ENCODE data around the gene PTPRD.

The PTPRD gene

GRCh38 chr9:10612641-10613398, at the start of gene PTPRD:
Gene PTPRD (minus strand): TSS chr9:10613002.
- no peak for DNase-seq (ENCODE audit: low read depth)

DNA sequence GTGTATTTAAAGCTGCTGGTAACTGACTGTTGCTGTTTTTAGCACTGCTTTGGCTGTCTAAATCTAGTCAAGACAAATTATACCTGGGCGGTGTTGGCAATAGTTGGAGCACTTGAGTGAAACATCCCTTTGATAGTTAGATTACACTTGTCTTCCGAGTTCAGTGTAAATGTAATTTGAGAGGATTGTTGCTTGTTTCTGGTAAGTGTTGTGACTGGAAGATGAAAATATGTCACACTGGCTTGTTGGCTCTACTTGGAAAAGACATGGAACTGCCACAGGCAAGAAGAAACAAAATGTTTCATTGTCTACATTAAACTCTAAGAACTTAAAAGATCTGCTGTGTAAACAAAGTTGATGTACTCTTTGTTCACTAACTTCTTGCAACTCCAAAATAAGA, 49.2 kb upstream of the PTPRD start:
- DNase-seq (ENCODE audit: low read depth), result no peak

DNA sequence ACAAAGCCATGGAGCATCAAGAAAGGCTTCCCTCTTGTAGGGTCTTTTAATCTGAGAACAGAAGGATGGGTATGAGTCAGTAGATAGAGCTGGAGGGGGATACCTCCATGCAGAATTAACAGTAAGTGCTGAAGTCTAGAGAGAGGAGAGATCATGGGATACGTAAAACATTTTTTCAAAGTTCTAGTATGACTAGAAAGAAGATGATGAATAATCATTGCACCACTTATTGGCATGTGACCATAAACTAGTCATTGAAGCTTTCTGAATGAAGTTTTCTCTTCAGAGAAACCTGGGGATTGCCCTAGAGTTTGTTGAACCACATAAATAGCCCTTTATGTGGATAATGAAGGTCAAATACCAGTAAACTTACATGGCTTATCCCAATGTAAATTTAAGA, 48.6 kb upstream of the PTPRD start:
- DNase-seq (ENCODE audit: low read depth), result no peak

DNA sequence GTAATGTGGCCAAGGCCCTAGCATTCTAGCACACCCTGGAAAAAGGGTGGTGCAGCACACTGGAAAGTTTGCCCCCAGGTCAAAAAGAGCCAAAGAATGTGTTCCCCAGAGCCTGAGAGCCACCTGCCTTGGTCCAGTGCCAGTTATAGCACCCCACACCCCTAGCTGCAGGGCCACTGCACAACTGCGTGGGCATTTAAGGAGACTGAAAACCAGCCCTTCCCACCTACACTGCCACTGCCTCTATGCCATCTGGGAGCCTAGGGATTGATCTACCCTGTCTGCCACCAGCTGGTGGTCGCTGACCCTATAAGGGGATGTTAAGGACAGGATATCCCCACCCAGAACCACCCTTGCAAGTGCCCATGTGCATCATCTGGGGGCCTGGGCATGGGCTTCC, 38.2 kb upstream of the PTPRD start:
- DNase-seq (ENCODE audit: low read depth), result no peak

GRCh38 chr9:10649076-10649475, 36.3 kb upstream of the PTPRD start:
- no peak for DNase-seq (ENCODE audit: low read depth)

GRCh38 chr9:10633785-10634184, 21.0 kb upstream of the PTPRD start:
- no peak for DNase-seq (ENCODE audit: low read depth)

DNA sequence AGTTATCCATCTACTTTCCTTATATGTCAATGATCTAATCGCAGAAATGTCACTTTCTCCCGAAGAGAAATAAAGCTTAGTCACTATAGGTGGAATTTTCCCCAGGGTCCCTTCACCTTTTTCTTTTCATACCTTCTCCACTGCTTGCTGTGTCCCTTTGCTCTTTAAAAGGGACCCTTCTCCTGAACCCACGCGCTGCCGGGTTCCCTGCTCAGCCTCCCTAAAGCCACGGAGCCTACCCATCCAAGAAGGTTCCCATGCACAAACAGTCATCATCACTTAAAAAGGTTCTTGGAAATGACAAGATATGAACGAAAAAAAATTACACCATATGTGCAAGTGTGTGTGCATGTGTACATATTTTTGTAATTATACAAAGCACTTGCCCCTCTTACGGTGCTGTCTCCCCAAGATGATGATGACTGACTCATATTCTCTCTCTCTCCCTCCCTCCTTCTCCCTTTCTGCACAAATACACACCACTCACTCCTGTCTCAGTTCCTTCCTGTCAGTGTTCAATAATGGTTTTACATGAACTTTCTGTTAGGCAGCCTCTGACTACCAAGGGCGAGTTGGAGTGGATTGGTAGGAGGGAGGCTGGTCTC, 1.5 kb upstream of the PTPRD start:
- DNase-seq (ENCODE audit: low read depth), result no peak

- DNase-seq (ENCODE audit: low read depth), result no peak
Measured at GRCh38 chr9:10613419-10613818, 617 bp upstream of the PTPRD start.

GRCh38 chr9:10605388-10605787, 7.4 kb downstream of the PTPRD start:
- no peak for DNase-seq (ENCODE audit: low read depth)

GRCh38 chr9:10604927-10605326, 7.9 kb downstream of the PTPRD start:
- DNase-seq (ENCODE audit: low read depth), result no peak

GRCh38 chr9:10597801-10598200, 15.0 kb downstream of the PTPRD start:
- no peak for DNase-seq (ENCODE audit: low read depth)

- DNase-seq (ENCODE audit: low read depth), result no peak
Measured at GRCh38 chr9:10594482-10594881, 18.3 kb downstream of the PTPRD start.

GRCh38 chr9:10586407-10586806, 26.4 kb downstream of the PTPRD start:
- no peak for DNase-seq (ENCODE audit: low read depth)

GRCh38 chr9:10571699-10572098, 41.1 kb downstream of the PTPRD start:
- no peak for DNase-seq (ENCODE audit: low read depth)

DNA sequence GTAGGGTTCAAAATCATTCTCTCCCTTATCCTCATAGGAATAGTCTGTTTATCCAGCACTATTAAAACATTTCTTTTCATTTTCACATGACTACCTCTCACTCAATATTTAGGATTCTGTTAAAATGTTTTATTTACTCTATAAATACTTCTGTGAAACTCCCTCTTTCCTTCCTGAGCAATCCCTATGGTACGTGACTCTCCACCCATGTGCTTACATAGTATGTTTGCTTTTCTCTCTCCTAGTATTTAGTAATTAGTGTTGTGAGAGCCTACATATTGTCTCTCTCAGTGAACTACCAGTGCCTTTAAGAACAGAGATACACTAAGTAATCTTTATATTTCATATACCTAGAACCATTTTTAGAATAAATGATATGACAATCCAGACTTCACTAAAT, 46.0 kb downstream of the PTPRD start:
- DNase-seq (ENCODE audit: low read depth), result no peak

GRCh38 chr9:10562581-10563343, 50.0 kb downstream of the PTPRD start:
- DNase-seq (ENCODE audit: low read depth), result no peak

GRCh38 chr9:10548348-10548747, 64.5 kb downstream of the PTPRD start:
- no peak for DNase-seq (ENCODE audit: low read depth)

- DNase-seq (ENCODE audit: low read depth), result no peak
Measured at GRCh38 chr9:10538073-10538472, 74.7 kb downstream of the PTPRD start.

DNA sequence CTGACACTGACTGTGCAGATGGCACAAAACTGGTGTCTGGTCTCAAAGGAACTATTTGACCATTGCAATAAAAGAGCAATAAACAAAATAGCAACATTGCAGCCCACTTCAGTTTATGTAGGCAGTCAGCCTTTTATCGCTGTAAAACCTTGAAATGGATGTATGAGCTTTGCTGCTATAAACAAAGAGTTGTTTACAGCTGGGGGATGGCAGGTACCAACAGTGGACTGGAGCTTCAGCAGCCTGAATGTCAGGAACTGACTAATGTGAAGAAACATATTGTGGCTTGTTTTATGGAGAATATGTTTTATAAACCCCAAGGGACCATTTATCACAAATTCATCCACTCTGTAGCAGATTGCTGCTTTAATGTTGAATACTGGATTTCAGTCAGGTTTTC, 78.0 kb downstream of the PTPRD start:
- no peak for DNase-seq (ENCODE audit: low read depth)

DNA sequence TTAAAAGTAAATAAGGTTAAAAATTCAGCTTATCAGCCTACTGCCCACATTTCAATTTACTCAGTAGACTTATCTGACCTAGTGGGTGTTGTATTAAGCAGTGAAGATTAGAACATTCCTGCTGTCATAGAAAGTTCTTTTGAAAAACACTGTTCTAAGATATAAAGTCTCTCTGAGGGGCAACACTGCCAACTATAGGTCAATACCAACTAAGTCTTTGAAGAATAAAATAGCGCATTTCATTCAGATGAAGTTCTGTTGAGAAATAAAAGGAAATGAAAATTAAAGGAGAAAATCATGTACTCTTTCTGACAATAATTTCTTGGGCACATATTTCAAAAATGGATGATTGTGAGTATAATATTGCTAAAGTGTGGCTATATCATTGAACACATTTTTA, 86.8 kb downstream of the PTPRD start:
- DNase-seq (ENCODE audit: low read depth), result no peak

DNA sequence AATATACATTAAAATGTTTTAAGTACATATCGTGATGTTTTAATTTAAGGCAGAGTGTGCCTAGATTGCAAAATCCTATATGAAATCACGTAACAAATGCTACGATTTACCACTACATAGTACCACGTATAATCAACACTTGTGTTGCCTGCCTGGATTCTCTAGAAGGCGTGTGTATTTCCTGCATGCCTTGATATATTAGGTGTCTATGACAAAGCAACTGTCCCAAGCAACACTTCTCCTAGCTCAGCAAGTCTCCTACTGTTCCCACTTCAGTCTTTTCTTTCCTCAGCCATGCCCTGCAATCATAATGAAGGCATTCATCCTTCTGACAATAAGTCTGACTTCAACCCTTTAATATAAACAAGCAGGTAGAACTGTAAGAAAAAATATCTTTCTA, 89.6 kb downstream of the PTPRD start:
- DNase-seq (ENCODE audit: low read depth), result no peak

DNA sequence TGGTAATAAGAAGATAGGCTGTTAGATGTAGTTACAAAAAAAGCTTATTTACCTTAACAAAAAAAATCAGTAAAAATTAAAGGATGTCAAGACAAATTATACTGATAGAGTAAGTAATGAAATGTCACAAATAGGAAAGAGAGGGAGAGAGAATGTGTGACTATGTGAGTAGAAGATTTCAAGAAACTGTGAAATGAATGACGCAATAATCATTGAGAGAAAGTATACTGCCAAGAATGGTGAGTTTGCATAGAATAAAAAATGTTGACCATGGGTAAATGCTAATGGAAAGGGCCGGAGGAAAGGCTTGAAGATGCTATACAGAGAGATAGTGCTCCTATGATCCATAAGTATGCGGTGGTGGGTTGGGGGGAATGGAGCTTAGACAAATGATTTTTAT, 100.7 kb downstream of the PTPRD start:
- DNase-seq (ENCODE audit: low read depth), result no peak

GRCh38 chr9:10488937-10489336, 123.9 kb downstream of the PTPRD start:
- DNase-seq (ENCODE audit: low read depth), result no peak
